SK-N-SH (cell line): ENCODE measurements around the gene RNF187. TPM values are rescaled to one million over a fixed set of nuclear protein-coding genes. Genes with fewer than 3 reads are reported as not detected.

Source experiments
- CTCF ChIA-PET: fragments of 300-600, 350-600 bp; formaldehyde crosslinking; extraction: SDS; loops from one replicate; lab custom pipeline; 2021; lab: Yijun Ruan, JAX
- POLR2A ChIA-PET: fragments of 350-600 bp; sonication (Branson Sonifier 250); formaldehyde crosslinking; extraction: SDS; loops from one replicate; lab custom pipeline; 2020; ENCODE audit warnings: antibody characterized with exemption, inconsistent platforms; lab: Yijun Ruan, JAX
- DNase-seq: peaks from one replicate; pipeline ENCODE4 v3.0.0; 2012
- H2AFZ ChIP-seq: fragments of 200-600 bp; sonication (generic); 2 replicates; pipeline ENCODE4 v1.8.1; 2016; ENCODE audit warnings: antibody characterized with exemption, mild to moderate bottlenecking, low read depth
- H3F3A ChIP-seq: fragments of 200-600 bp; sonication (generic); replicated peaks from 2 replicates; pipeline ENCODE3; 2016; ENCODE audit warnings: antibody characterized with exemption, mild to moderate bottlenecking; ENCODE audit not compliant: insufficient read depth
- H3K27ac ChIP-seq, 2 experiments: fragments of 200-500 bp in 1 of 2; fragments of 200-600 bp in 1 of 2; sonication (Bioruptor generic) in 1 of 2; sonication (generic), shearing (Covaris generic) in 1 of 2; 2 replicates each; pipeline versions ENCODE4 v1.5.1 to v1.6.1; 2014 to 2016; ENCODE audit warnings: low read depth in 2 of 2, inconsistent platforms in 1 of 2, low read length in 1 of 2, mild to moderate bottlenecking in 1 of 2, mixed read lengths in 1 of 2
- H3K27me3 ChIP-seq: fragments of 200-600 bp; sonication (generic), shearing (Covaris generic); 2 replicates; pipeline ENCODE4 v1.6.1; 2016; ENCODE audit warnings: mixed run types; ENCODE audit not compliant: insufficient read depth
- H3K36me3 ChIP-seq, 2 experiments: fragments of 200-500 bp in 1 of 2; fragments of 200-600 bp in 1 of 2; sonication (Bioruptor generic) in 1 of 2; sonication (generic) in 1 of 2; replicated peaks in 1 of 2; 2 replicates each; pipeline versions ENCODE3 to v1.5.1; 2014 to 2016; ENCODE audit warnings: low read length in 1 of 2, mild to moderate bottlenecking in 1 of 2; ENCODE audit not compliant: insufficient read depth in 2 of 2, control insufficient read depth in 1 of 2
- H3K4me1 ChIP-seq, 2 experiments: fragments of 200-500 bp in 1 of 2; fragments of 200-600 bp in 1 of 2; sonication (Bioruptor generic) in 1 of 2; sonication (generic), shearing (Covaris generic) in 1 of 2; 2 replicates each; pipeline versions ENCODE4 v1.5.1 to v1.6.1; 2014 to 2016; ENCODE audit warnings: low read depth in 1 of 2, low read length in 1 of 2, mixed run types in 1 of 2; ENCODE audit not compliant: insufficient read depth in 2 of 2, control insufficient read depth in 1 of 2
- H3K4me2 ChIP-seq: fragments of 200-600 bp; sonication (generic), shearing (Covaris generic); 2 replicates; pipeline ENCODE4 v1.6.1; 2017; ENCODE audit warnings: mixed run types
- H3K4me3 ChIP-seq, 2 experiments: fragments of 200-500 bp in 1 of 2; fragments of 200-600 bp in 1 of 2; sonication (Bioruptor generic) in 1 of 2; sonication (generic), shearing (Covaris generic) in 1 of 2; 2 replicates each; pipeline versions ENCODE4 v1.5.1 to v1.8.1; 2014 to 2016; ENCODE audit warnings: low read depth in 2 of 2, inconsistent platforms in 1 of 2, low read length in 1 of 2, mild to moderate bottlenecking in 1 of 2, mixed read lengths in 1 of 2, moderate library complexity in 1 of 2
- H3K79me2 ChIP-seq: fragments of 200-600 bp; sonication (generic); 2 replicates; pipeline ENCODE4 v1.8.1; 2017; ENCODE audit warnings: mild to moderate bottlenecking; ENCODE audit not compliant: insufficient read depth
- H3K9ac ChIP-seq: fragments of 200-600 bp; sonication (generic); 2 replicates; pipeline ENCODE4 v1.6.1; 2017; ENCODE audit warnings: mixed run types
- H3K9me2 ChIP-seq: fragments of 200-600 bp; sonication (generic); 2 replicates; pipeline ENCODE4 v1.6.1; 2017; ENCODE audit warnings: mixed run types
- H3K9me3 ChIP-seq: fragments of 200-600 bp; sonication (generic); 2 replicates; pipeline ENCODE4 v1.6.1; 2017; ENCODE audit warnings: mixed run types, mild to moderate bottlenecking, moderate library complexity
- H4K20me1 ChIP-seq: fragments of 200-600 bp; sonication (generic); 2 replicates; pipeline ENCODE4 v1.6.1; 2017; ENCODE audit warnings: mild to moderate bottlenecking, mixed run types; ENCODE audit not compliant: insufficient read depth
- EP300 ChIP-seq, 2 experiments: IDR thresholded peaks; 2 replicates each; pipeline versions ENCODE4 v1.4.0 to v1.6.1; 2012; ENCODE audit warnings: borderline replicate concordance in 1 of 2, low read depth in 1 of 2, low read length in 1 of 2
- EZH2phosphoT487 ChIP-seq: fragments of 200-600 bp; sonication (generic); IDR thresholded peaks from 2 replicates; pipeline ENCODE4 v1.6.1; 2017; ENCODE audit warnings: low read depth, mixed run types, mild to moderate bottlenecking, antibody characterized with exemption, moderate library complexity, borderline replicate concordance
- FOSL2 ChIP-seq: IDR thresholded peaks from 2 replicates; pipeline ENCODE4 v1.4.0; 2012; ENCODE audit warnings: low read depth, mild to moderate bottlenecking, moderate library complexity, borderline replicate concordance
- FOXJ3 ChIP-seq: sonication (generic); formaldehyde crosslinking; IDR thresholded peaks from 2 replicates; pipeline ENCODE4 v1.5.1; 2020; ENCODE audit warnings: mild to moderate bottlenecking, missing genetic modification reagents
- GATA2 ChIP-seq: sonication (generic); formaldehyde crosslinking; IDR thresholded peaks from 2 replicates; pipeline ENCODE4 v1.5.0; 2020; ENCODE audit warnings: mild to moderate bottlenecking, missing genetic modification reagents
- MXI1 ChIP-seq: IDR thresholded peaks from 2 replicates; pipeline ENCODE4 v1.6.1; 2012; ENCODE audit warnings: mild to moderate bottlenecking, low read depth, low read length, improper control_type of control experiment
- NFIC ChIP-seq: IDR thresholded peaks from 2 replicates; pipeline ENCODE4 v1.4.0; 2012; ENCODE audit warnings: borderline replicate concordance
- NRF1 ChIP-seq: IDR thresholded peaks from 2 replicates; pipeline ENCODE4 v1.6.1; 2012; ENCODE audit warnings: low read depth, mild to moderate bottlenecking, low read length
- POLR2AphosphoS5 ChIP-seq: IDR thresholded peaks from 2 replicates; pipeline ENCODE4 v1.6.1; 2012; ENCODE audit warnings: low read depth, low read length
- RAD21 ChIP-seq: IDR thresholded peaks from 2 replicates; pipeline ENCODE4 v1.6.1; 2012; ENCODE audit warnings: mild to moderate bottlenecking, low read length
- RCOR1 ChIP-seq: fragments of 150-350 bp; IDR thresholded peaks from 2 replicates; pipeline ENCODE4 v1.6.1; 2017; ENCODE audit warnings: antibody characterized with exemption, low read length
- RFX5 ChIP-seq: IDR thresholded peaks from 2 replicates; pipeline ENCODE4 v1.6.1; 2012; ENCODE audit warnings: mild to moderate bottlenecking, improper control_type of control experiment, low read length
- SIN3A ChIP-seq: IDR thresholded peaks from 2 replicates; pipeline ENCODE4 v1.6.1; 2012; ENCODE audit warnings: low read depth, mild to moderate bottlenecking, low read length, moderate library complexity, borderline replicate concordance
- TAF1 ChIP-seq: IDR thresholded peaks from 2 replicates; pipeline ENCODE4 v1.6.1; 2012; ENCODE audit warnings: low read depth, mild to moderate bottlenecking, low read length, moderate library complexity, borderline replicate concordance
- TEAD4 ChIP-seq: IDR thresholded peaks from 2 replicates; pipeline ENCODE4 v1.4.0; 2012; ENCODE audit warnings: mild to moderate bottlenecking, borderline replicate concordance; ENCODE audit not compliant: insufficient read depth
- YY1 ChIP-seq: IDR thresholded peaks from 2 replicates; pipeline ENCODE4 v1.4.0; 2012; ENCODE audit warnings: low read depth, mild to moderate bottlenecking
- ZBTB33 ChIP-seq: IDR thresholded peaks from 2 replicates; pipeline ENCODE4 v1.4.0; 2012; ENCODE audit warnings: low read depth, borderline replicate concordance
- WGBS: methylation state at CpG from one replicate; pipeline ENCODE4 v1.1.6; 2017; ENCODE audit warnings: low lambda C conversion rate; 5-methylcytosine and 5-hydroxymethylcytosine counted together
- polyA plus RNA-seq, 3 experiments: library from polyadenylated mRNA; depleted of rRNA; stranded (reverse); fragments of >200 nt; gene quantifications; 2 replicates each; pipeline ENCODE4 v1.2.3, GENCODE V29; 2012
- TF ChIP-seq, protein P1 (sequence below): IDR thresholded peaks from 2 replicates; pipeline ENCODE4 v1.4.0; 2012; ENCODE audit warnings: low read depth, borderline replicate concordance
- TF ChIP-seq, protein P2 (sequence below): IDR thresholded peaks from 2 replicates; pipeline ENCODE4 v1.6.1; 2012; ENCODE audit warnings: mild to moderate bottlenecking, low read depth, low read length, moderate library complexity
- TF ChIP-seq, protein P3 (sequence below): fragments of 200-600 bp; sonication (generic); IDR thresholded peaks from 2 replicates; pipeline ENCODE4 v1.6.1; 2017; ENCODE audit warnings: antibody characterized with exemption, mild to moderate bottlenecking, moderate library complexity

RNF187 gene
- polyA plus RNA-seq, 1 of the 3 experiments (the other 2 are of a cell fraction): 71.1 TPM

GRCh38 chr1:228445490-228445842, 41.7 kb upstream of the RNF187 start (continued):
- no peak for TF ChIP-seq TAF1
- no peak for TF ChIP-seq GATA2 (CRISPR knock-in tag)
- TF ChIP-seq RCOR1: no peak
- no peak for TF ChIP-seq SIN3A
- TF ChIP-seq RFX5: no peak

GRCh38 chr1:228445843-228446650, 41.1 kb upstream of the RNF187 start:
- H3K4me2 ChIP-seq: no peak overlapping the region
- no peaks in the 10 kb centered on the region for H3K9me3 ChIP-seq
- H2AFZ ChIP-seq: no peak overlapping the region
- no peaks in the 10 kb centered on the region for H3K27me3 ChIP-seq
- no peak overlapping the region for H3K27ac ChIP-seq
- CTCF ChIA-PET: interaction anchor here (1.0 kb wide), 1 partner anchor 12 kb away, joined by 3 read pairs; a partner anchor contains a TSS
- no peak for DNase-seq
- no peaks in the 10 kb centered on the region for H3K9me2 ChIP-seq
- no peaks in the 10 kb centered on the region; a peak in 1 of 4 replicates for H3K4me1 ChIP-seq
- no peak overlapping the region for H3K9ac ChIP-seq
- POLR2A ChIA-PET: no interaction called here
- TF ChIP-seq, protein P1, sequence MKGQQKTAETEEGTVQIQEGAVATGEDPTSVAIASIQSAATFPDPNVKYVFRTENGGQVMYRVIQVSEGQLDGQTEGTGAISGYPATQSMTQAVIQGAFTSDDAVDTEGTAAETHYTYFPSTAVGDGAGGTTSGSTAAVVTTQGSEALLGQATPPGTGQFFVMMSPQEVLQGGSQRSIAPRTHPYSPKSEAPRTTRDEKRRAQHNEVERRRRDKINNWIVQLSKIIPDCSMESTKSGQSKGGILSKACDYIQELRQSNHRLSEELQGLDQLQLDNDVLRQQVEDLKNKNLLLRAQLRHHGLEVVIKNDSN: no peak
- TF ChIP-seq NFIC (no peak), MXI1 (no peak), EZH2phosphoT487 (no peak), NRF1 (no peak), FOSL2 (no peak), EP300 (IDR thresholded peaks at IDR 0.05; ENCODE audit: borderline replicate concordance in 1 of 2, low read depth in 1 of 2, low read length in 1 of 2) (no peak), YY1 (no peak), RAD21 (no peak), POLR2AphosphoS5 (no peak), RFX5 (no peak), ZBTB33 (no peak), FOXJ3 (CRISPR knock-in tag) (no peak), SIN3A (no peak), TEAD4 (no peak), RCOR1 (no peak)
- TF ChIP-seq, protein P2, sequence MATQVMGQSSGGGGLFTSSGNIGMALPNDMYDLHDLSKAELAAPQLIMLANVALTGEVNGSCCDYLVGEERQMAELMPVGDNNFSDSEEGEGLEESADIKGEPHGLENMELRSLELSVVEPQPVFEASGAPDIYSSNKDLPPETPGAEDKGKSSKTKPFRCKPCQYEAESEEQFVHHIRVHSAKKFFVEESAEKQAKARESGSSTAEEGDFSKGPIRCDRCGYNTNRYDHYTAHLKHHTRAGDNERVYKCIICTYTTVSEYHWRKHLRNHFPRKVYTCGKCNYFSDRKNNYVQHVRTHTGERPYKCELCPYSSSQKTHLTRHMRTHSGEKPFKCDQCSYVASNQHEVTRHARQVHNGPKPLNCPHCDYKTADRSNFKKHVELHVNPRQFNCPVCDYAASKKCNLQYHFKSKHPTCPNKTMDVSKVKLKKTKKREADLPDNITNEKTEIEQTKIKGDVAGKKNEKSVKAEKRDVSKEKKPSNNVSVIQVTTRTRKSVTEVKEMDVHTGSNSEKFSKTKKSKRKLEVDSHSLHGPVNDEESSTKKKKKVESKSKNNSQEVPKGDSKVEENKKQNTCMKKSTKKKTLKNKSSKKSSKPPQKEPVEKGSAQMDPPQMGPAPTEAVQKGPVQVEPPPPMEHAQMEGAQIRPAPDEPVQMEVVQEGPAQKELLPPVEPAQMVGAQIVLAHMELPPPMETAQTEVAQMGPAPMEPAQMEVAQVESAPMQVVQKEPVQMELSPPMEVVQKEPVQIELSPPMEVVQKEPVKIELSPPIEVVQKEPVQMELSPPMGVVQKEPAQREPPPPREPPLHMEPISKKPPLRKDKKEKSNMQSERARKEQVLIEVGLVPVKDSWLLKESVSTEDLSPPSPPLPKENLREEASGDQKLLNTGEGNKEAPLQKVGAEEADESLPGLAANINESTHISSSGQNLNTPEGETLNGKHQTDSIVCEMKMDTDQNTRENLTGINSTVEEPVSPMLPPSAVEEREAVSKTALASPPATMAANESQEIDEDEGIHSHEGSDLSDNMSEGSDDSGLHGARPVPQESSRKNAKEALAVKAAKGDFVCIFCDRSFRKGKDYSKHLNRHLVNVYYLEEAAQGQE: no peak
- TF ChIP-seq, protein P3, sequence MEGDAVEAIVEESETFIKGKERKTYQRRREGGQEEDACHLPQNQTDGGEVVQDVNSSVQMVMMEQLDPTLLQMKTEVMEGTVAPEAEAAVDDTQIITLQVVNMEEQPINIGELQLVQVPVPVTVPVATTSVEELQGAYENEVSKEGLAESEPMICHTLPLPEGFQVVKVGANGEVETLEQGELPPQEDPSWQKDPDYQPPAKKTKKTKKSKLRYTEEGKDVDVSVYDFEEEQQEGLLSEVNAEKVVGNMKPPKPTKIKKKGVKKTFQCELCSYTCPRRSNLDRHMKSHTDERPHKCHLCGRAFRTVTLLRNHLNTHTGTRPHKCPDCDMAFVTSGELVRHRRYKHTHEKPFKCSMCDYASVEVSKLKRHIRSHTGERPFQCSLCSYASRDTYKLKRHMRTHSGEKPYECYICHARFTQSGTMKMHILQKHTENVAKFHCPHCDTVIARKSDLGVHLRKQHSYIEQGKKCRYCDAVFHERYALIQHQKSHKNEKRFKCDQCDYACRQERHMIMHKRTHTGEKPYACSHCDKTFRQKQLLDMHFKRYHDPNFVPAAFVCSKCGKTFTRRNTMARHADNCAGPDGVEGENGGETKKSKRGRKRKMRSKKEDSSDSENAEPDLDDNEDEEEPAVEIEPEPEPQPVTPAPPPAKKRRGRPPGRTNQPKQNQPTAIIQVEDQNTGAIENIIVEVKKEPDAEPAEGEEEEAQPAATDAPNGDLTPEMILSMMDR: no peak
- H3F3A ChIP-seq: no peaks in the 10 kb centered on the region
- no peaks in the 10 kb centered on the region for H3K36me3 ChIP-seq
- H4K20me1 ChIP-seq: no peaks in the 10 kb centered on the region
- H3K4me3 ChIP-seq: no peak overlapping the region
- 68% methylated on average over 41 of the region's 51 CpGs for WGBS
- no peaks in the 10 kb centered on the region for H3K79me2 ChIP-seq
